ENCODE measurements around the gene CERK. TPM values are rescaled to one million over a fixed set of nuclear protein-coding genes. Genes with fewer than 3 reads are reported as not detected.

Gene CERK
- total and polyA plus RNA-seq, 9 of the 15 experiments (the other 6 are each of a cell fraction or from before 2014, with no cell fraction given) = 1.1 to 14.9 (median 8.7) TPM

DNA sequence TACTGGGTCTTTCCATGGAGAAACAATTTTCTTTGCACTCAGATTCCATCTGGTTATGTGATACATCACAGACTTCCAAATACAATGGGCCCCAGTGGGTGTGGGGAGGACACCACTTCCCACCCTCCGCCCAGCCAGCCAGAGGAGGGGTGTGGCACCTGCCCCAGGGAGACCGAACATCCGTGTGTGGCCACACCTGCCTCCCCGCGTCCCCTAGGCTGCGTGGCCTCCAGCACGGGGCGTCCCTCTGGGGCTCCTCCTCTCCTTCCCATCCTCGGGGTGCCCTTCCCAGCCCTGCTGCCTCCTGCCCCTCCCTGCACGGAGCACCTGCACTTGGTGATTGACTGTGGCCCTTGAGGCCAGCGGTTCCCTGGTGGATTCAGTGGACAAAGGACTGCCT is 49.1 kb downstream of the CERK start (continued):
- no peak for TF ChIP-seq FOXO4 (CRISPR knock-in tag; IDR thresholded peaks at IDR 0.05)
- TF ChIP-seq CHD4 (IDR thresholded peaks at IDR 0.05; ENCODE audit: insufficient read depth, insufficient replicate concordance, low read depth, low read length, poor library complexity, severe bottlenecking) = no peak
- TF ChIP-seq PPARD (CRISPR knock-in tag; IDR thresholded peaks at IDR 0.05) = no peak

GRCh38 chr22:46687460-46687859 is 50.6 kb downstream of the CERK start:
- FAIRE-seq (no peak), ATAC-seq (no peak), DNase-seq (ENCODE audit: extremely low read depth in 1 of 4, low spot score in 3 of 4) (no peak)
- Histone ChIP-seq H3K4me1 (replicated peaks in 1 of 2; ENCODE audit: control insufficient read depth in 2 of 2, insufficient read depth in 2 of 2, low read length in 2 of 2) (peaks cover 0 to 7% of the 10 kb centered on the region in 2 experiments; a peak in 2 of 5 replicates), H3K9me1 (ENCODE audit: control insufficient read depth, insufficient read depth, low read length) (no peaks in the 10 kb centered on the region), H2AFZ (ENCODE audit: low read depth, low read length) (no peak overlapping the region), H3K27ac (ENCODE audit: extremely low read depth, low read depth, low read length) (no peak overlapping the region), H3K4me2 (ENCODE audit: insufficient read depth, low read length) (no peak overlapping the region), H4K20me1 (replicated peaks; ENCODE audit: control insufficient read depth, insufficient read depth, low read length) (no peaks in the 10 kb centered on the region), H3K9me3 (replicated peaks; ENCODE audit: control insufficient read depth, insufficient read depth, low read depth, low read length) (no peaks in the 10 kb centered on the region), H3K4me3 (no peak overlapping the region), H3K27me3 (ENCODE audit: control insufficient read depth in 2 of 2, insufficient read depth in 2 of 2, low read length in 2 of 2) (no peaks in the 10 kb centered on the region), H3K36me3 (ENCODE audit: control insufficient read depth, insufficient read depth, low read length) (peaks cover 15% of the 10 kb centered on the region; the same call in 1 of the 3 replicates), H3K79me2 (ENCODE audit: control insufficient read depth, insufficient read depth, low read length) (no peaks in the 10 kb centered on the region), H3K9ac (ENCODE audit: insufficient read depth in 1 of 2, low read depth in 2 of 2, low read length in 2 of 2) (no peak overlapping the region; a peak in 1 of 4 replicates)
- in situ Hi-C loops (cut with MboI) (no loop called here), intact Hi-C loops (cut with micrococcal nuclease) (loop anchor here (10.0 kb wide), 1 partner anchor 123 kb away; no protein-coding TSS in a partner anchor)
- POLR2A ChIA-PET = interaction anchor here (0.5 to 0.6 kb wide), 2 partner anchors 34 to 271 kb away, joined by 3 read pairs; no protein-coding TSS in a partner anchor
- BruUV-seq (replicated peaks) = no TSS peak
- CTCF ChIA-PET (ENCODE audit: low intra/inter-chr PET ratio) = no interaction called here
- 75% methylated on average over 4 of the region's 15 CpGs for WGBS (ENCODE audit: insufficient coverage, low coverage, missing lambda C conversion rate)
- TF ChIP-seq, protein P1, sequence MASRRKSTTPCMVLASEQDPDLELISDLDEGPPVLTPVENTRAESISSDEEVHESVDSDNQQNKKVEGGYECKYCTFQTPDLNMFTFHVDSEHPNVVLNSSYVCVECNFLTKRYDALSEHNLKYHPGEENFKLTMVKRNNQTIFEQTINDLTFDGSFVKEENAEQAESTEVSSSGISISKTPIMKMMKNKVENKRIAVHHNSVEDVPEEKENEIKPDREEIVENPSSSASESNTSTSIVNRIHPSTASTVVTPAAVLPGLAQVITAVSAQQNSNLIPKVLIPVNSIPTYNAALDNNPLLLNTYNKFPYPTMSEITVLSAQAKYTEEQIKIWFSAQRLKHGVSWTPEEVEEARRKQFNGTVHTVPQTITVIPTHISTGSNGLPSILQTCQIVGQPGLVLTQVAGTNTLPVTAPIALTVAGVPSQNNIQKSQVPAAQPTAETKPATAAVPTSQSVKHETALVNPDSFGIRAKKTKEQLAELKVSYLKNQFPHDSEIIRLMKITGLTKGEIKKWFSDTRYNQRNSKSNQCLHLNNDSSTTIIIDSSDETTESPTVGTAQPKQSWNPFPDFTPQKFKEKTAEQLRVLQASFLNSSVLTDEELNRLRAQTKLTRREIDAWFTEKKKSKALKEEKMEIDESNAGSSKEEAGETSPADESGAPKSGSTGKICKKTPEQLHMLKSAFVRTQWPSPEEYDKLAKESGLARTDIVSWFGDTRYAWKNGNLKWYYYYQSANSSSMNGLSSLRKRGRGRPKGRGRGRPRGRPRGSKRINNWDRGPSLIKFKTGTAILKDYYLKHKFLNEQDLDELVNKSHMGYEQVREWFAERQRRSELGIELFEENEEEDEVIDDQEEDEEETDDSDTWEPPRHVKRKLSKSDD (conservative IDR thresholded peaks at IDR 0.05; ENCODE audit: low read length) = no peak
- TF ChIP-seq MYC (IDR thresholded peaks at IDR 0.05; ENCODE audit: low read depth, low read length) (no peak), MYC (CRISPR knock-in tag; IDR thresholded peaks at IDR 0.05; ENCODE audit: borderline replicate concordance, low read depth) (no peak), CHD4 (IDR thresholded peaks at IDR 0.05; ENCODE audit: insufficient read depth, insufficient replicate concordance, low read depth, low read length, poor library complexity, severe bottlenecking) (no peak), CCNT2 (IDR thresholded peaks at IDR 0.05; ENCODE audit: borderline replicate concordance, extremely low read depth, insufficient read length, low read depth, low read length) (no peak), COPS2 (conservative IDR thresholded peaks at IDR 0.05) (no peak), ZC3H8 (IDR thresholded peaks at IDR 0.05) (no peak), BDP1 (IDR thresholded peaks at IDR 0.05; ENCODE audit: insufficient read depth, insufficient read length) (no peak), POLR2G (IDR thresholded peaks at IDR 0.05; ENCODE audit: low read depth, low read length) (no peak), RUNX1 (IDR thresholded peaks at IDR 0.05; ENCODE audit: low read depth) (no peak)
- TF ChIP-seq, protein P2, sequence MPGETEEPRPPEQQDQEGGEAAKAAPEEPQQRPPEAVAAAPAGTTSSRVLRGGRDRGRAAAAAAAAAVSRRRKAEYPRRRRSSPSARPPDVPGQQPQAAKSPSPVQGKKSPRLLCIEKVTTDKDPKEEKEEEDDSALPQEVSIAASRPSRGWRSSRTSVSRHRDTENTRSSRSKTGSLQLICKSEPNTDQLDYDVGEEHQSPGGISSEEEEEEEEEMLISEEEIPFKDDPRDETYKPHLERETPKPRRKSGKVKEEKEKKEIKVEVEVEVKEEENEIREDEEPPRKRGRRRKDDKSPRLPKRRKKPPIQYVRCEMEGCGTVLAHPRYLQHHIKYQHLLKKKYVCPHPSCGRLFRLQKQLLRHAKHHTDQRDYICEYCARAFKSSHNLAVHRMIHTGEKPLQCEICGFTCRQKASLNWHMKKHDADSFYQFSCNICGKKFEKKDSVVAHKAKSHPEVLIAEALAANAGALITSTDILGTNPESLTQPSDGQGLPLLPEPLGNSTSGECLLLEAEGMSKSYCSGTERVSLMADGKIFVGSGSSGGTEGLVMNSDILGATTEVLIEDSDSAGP (CRISPR knock-in tag; IDR thresholded peaks at IDR 0.05) = no peak
